ENCODE results near the gene CASP1.

DNA sequence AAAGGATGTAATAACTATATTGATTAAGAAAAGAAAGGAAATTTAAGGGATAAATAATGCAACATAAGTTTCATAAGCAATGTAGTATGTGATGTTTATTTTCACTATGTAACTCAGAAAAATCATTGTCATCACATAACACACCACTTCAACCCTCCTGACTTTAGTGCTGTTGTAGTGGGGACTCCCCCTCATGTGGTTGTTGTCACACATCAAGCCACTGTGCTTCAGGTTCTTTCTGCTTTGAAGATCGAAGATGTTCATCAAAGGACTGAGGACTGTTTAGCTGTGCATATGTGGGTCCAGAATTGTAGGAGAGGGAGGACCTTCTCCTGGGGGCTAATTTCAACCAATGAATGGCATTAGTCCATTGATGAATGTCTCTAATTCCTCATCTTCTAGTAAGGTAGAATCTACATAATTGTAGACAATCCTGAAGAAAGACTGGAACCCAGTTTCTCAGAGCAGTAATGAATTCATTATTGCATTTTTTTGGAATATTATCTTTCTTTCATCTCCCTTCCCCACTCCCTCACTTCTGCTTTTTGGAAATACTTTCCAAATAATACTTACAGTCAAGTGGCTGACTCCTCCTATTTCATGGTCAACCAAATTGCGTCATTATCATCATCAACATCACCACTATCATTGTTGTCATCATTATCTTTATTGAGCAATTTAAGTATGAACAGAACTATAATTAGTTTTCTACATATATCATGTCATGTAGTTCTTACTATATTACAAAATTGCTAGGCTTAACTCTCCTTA lies 20.0 kb upstream of the CASP1 start:
- TF ChIP-seq CTCF (IDR thresholded peaks at IDR 0.05) (no peak), POLR2A (IDR thresholded peaks at IDR 0.05) (no peak)
